Spleen (tissue), 11 donors: ENCODE results near the gene PGBD5. TPM values are rescaled to one million over a fixed set of nuclear protein-coding genes. Genes with fewer than 3 reads are reported as not detected.

Experiments
- DNase-seq: peaks from one replicate; pipeline ENCODE4 v3.0.0-alpha.2; 2020
- H3K27ac ChIP-seq, 8 donors: fragments of 200-600 bp; sonication (generic) in 7 of 8; 1 replicate in 4 of 8; 2 replicates in 4 of 8; pipeline versions ENCODE4 v1.5.0 to v1.8.0; 2016 to 2021; ENCODE audit warnings: inconsistent platforms in 4 of 8, mild to moderate bottlenecking in 4 of 8, moderate library complexity in 1 of 8
- H3K27me3 ChIP-seq, 7 donors: fragments of 200-600 bp; sonication (generic) in 6 of 7; replicated peaks in 1 of 7; 1 replicate in 4 of 7; 2 replicates in 3 of 7; pipeline versions ENCODE4 v1.5.0 to v1.8.0; 2016 to 2021; ENCODE audit warnings: inconsistent platforms in 3 of 7, mild to moderate bottlenecking in 1 of 7
- H3K36me3 ChIP-seq, 6 donors: fragments of 200-600 bp; sonication (generic) in 5 of 6; 1 replicate in 4 of 6; 2 replicates in 2 of 6; pipeline versions ENCODE4 v1.5.0 to v1.8.0; 2016 to 2021; ENCODE audit warnings: inconsistent platforms in 2 of 6
- H3K4me1 ChIP-seq, 6 donors: fragments of 200-600 bp; sonication (generic) in 5 of 6; 1 replicate in 3 of 6; 2 replicates in 3 of 6; pipeline versions ENCODE4 v1.5.0 to v1.8.0; 2016 to 2021; ENCODE audit warnings: inconsistent platforms in 3 of 6
- H3K4me3 ChIP-seq, 8 donors: fragments of 200-600 bp; sonication (generic) in 7 of 8; 1 replicate in 4 of 8; 2 replicates in 4 of 8; pipeline versions ENCODE4 v1.5.0 to v1.8.0; 2016 to 2021; ENCODE audit warnings: inconsistent platforms in 4 of 8, mild to moderate bottlenecking in 4 of 8, moderate library complexity in 2 of 8
- H3K9me3 ChIP-seq, 8 donors: fragments of 200-600 bp; sonication (generic) in 7 of 8; 1 replicate in 4 of 8; 2 replicates in 4 of 8; pipeline versions ENCODE4 v1.5.0 to v1.8.0; 2016 to 2021; ENCODE audit warnings: inconsistent platforms in 4 of 8
- POLR2A ChIP-seq, 3 donors: fragments of 450-650 bp; IDR thresholded peaks; one replicate each; pipeline ENCODE4 v1.5.1; 2017; ENCODE audit warnings: antibody characterized with exemption in 3 of 3, mild to moderate bottlenecking in 1 of 3
- POLR2AphosphoS5 ChIP-seq, 3 donors: sonication (generic); formaldehyde crosslinking; IDR thresholded peaks; one replicate each; pipeline ENCODE4 v1.5.1; 2017; ENCODE audit warnings: antibody characterized with exemption in 3 of 3
- WGBS, 5 donors: extraction: QIAGEN DNeasy Blood & Tissue Kit in 3 of 5; methylation state at CpG; one replicate each; pipeline versions ENCODE4 v1.1.5 to v1.1.7; 2013 to 2018; 5-methylcytosine and 5-hydroxymethylcytosine counted together
- intact Hi-C: fragments of 100-400 bp; cut with DNase I; formaldehyde crosslinking; loops from one replicate; pipeline ENCODE4 v1.15.0; 2023; ENCODE audit warnings: low total_unique reads
- polyA plus RNA-seq, 3 donors: library from polyadenylated mRNA; stranded (reverse); fragments of 200-250 nt; gene quantifications; one replicate each; pipeline ENCODE4 v1.2.1, GENCODE V29; 2013
- total RNA-seq, 7 donors: library from RNA; depleted of rRNA in 3 of 7; stranded (reverse); fragments of >200 nt in 3 of 7; fragmentation: NEBNext Ultra II Directional in 4 of 7; extraction: Animal tissue kit (Norgen Biotek cat#: 25700) in 4 of 7; gene quantifications; one replicate each; pipeline versions ENCODE4 v1.1.0 to v1.2.1, GENCODE V29; 2016 to 2021
- TF ChIP-seq, protein P1 (sequence below), 11 experiments: fragments of 200-600 bp in 7 of 11; fragments of 450-650 bp in 4 of 11; sonication (generic) in 4 of 11; IDR thresholded peaks in 8 of 11; conservative IDR thresholded peaks in 3 of 11; 1 replicate in 7 of 11; 2 replicates in 4 of 11; pipeline versions ENCODE4 v1.4.0 to v1.8.0; 2016 to 2021; ENCODE audit warnings: antibody characterized with exemption in 11 of 11, inconsistent platforms in 4 of 11, mild to moderate bottlenecking in 1 of 11
- donor health status: healthy with polysubstance abuse.
- donor health status: DM: no; HTN: no; CAD: no; lungs with moderate emphysema.
- donor health status: DM: no; HTN: no; CAD: no.
- donor health status: Bipolar disorder and iron deficiency.
- donor health status: healthy.
- donor health status: DM: no; HTN: no; CAD: no.
- donor health status: DM: yes; HTN: yes; CAD: no.

PGBD5 gene
- total and polyA plus RNA-seq, 10 donors: 0.07 to 6.7 (median 3.0) TPM

DNA sequence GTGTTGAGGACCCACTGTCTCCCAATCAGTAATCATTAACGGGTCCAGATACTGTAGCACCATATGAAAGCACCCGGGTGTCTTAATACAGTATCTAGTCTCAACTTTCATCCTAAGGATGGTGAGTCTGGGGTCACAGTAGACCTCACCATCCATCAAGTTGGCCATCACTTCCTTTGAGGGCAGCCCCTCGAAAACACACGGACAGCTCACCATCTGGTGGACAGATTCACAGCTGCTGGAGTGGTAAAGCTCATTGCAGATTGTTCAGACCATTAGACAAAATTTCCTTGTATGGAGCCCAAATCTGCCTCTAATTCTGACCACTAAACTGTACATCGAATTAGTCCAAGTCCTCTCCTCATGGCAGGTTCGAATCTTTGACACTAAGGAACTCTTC lies 123.1 kb downstream of the PGBD5 start:
- no peak for TF ChIP-seq POLR2AphosphoS5 (IDR thresholded peaks at IDR 0.05)
- TF ChIP-seq, protein P1, sequence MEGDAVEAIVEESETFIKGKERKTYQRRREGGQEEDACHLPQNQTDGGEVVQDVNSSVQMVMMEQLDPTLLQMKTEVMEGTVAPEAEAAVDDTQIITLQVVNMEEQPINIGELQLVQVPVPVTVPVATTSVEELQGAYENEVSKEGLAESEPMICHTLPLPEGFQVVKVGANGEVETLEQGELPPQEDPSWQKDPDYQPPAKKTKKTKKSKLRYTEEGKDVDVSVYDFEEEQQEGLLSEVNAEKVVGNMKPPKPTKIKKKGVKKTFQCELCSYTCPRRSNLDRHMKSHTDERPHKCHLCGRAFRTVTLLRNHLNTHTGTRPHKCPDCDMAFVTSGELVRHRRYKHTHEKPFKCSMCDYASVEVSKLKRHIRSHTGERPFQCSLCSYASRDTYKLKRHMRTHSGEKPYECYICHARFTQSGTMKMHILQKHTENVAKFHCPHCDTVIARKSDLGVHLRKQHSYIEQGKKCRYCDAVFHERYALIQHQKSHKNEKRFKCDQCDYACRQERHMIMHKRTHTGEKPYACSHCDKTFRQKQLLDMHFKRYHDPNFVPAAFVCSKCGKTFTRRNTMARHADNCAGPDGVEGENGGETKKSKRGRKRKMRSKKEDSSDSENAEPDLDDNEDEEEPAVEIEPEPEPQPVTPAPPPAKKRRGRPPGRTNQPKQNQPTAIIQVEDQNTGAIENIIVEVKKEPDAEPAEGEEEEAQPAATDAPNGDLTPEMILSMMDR (IDR thresholded peaks at IDR 0.05 in 8 of 11, conservative IDR thresholded peaks at IDR 0.05 in 3 of 11): no peak
- TF ChIP-seq POLR2A (IDR thresholded peaks at IDR 0.05): no peak
- no peaks in the 10 kb centered on the region for H3K27me3 ChIP-seq
- 67 to 84% (median 72%) methylated on average over 6 of the region's 6 CpGs for WGBS, 5 donors
- intact Hi-C loops: no loop called here
- H3K36me3 ChIP-seq: no peaks in the 10 kb centered on the region
- H3K27ac ChIP-seq: no peak overlapping the region
- H3K4me3 ChIP-seq: no peak overlapping the region
- no peak for DNase-seq
- H3K9me3 ChIP-seq: no peaks in the 10 kb centered on the region
- peaks cover 4 to 44% (median 27%) of the 10 kb centered on the region in 6 donors for H3K4me1 ChIP-seq

DNA sequence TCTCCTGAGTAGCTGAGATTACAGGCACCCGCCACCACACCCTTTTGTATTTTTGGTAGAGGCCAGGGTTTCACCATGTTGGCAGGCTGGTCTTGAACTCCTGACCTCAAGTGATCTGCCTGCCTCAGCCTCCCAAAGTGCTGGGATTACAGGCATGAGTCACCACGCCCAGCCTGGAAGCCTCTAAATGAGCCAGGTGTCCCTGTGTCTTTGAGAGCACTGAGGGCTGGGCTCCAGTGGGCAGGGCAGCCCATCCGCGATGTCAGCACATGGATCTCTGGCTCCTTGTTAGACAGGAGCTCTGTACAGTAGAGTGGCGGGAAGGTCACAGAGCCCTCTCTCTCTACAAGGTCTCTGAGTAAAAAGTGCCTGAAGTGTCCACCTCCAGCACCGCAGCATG lies 124.3 kb downstream of the PGBD5 start:
- Histone ChIP-seq H3K4me1 (peaks cover 4 to 37% (median 27%) of the 10 kb centered on the region in 6 donors), H3K36me3 (no peaks in the 10 kb centered on the region), H3K27ac (no peak overlapping the region), H3K27me3 (no peaks in the 10 kb centered on the region), H3K4me3 (no peak overlapping the region), H3K9me3 (no peaks in the 10 kb centered on the region)
- intact Hi-C loops: no loop called here
- TF ChIP-seq POLR2A (IDR thresholded peaks at IDR 0.05) (no peak), POLR2AphosphoS5 (IDR thresholded peaks at IDR 0.05) (no peak)
- TF ChIP-seq, protein P1 (IDR thresholded peaks at IDR 0.05 in 8 of 11, conservative IDR thresholded peaks at IDR 0.05 in 3 of 11): no peak
- 92 to 98% (median 95%) methylated on average over 6 of the region's 6 CpGs for WGBS, 5 donors
- peak; percentile 50 for DNase-seq

DNA sequence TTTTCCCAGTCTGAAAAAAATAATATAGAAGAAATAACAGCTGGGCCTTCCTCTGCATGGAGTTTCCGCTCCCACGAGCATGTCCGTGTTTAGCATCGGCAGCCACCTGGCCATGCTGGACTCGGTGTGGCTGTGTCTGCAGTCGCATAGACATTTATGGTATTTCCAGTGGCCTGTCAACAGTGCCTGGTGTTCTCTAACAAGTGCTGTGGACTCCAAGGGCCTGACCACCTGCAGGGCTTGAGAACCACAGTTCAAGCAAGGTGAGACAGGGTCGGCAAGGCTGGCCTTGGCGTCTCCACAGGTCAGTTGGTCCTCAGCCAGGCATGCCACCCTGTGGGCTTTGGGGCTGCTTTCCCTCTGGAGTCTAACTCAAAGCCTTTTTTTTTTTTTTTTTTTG lies 124.8 kb downstream of the PGBD5 start:
- Histone ChIP-seq H3K4me3 (no peak overlapping the region), H3K27ac (peak overlapping the region in 1 of 8 donors; percentile 70), H3K27me3 (no peaks in the 10 kb centered on the region), H3K4me1 (peaks cover 4 to 36% (median 27%) of the 10 kb centered on the region in 6 donors), H3K36me3 (no peaks in the 10 kb centered on the region), H3K9me3 (no peaks in the 10 kb centered on the region)
- DNase-seq: peak; percentile 74
- TF ChIP-seq POLR2A (IDR thresholded peaks at IDR 0.05): no peak
- TF ChIP-seq, protein P1 (IDR thresholded peaks at IDR 0.05 in 8 of 11, conservative IDR thresholded peaks at IDR 0.05 in 3 of 11): no peak
- TF ChIP-seq POLR2AphosphoS5 (IDR thresholded peaks at IDR 0.05): no peak
- 77 to 95% (median 90%) methylated on average over 8 of the region's 8 CpGs for WGBS, 5 donors
- intact Hi-C loops: no loop called here

DNA sequence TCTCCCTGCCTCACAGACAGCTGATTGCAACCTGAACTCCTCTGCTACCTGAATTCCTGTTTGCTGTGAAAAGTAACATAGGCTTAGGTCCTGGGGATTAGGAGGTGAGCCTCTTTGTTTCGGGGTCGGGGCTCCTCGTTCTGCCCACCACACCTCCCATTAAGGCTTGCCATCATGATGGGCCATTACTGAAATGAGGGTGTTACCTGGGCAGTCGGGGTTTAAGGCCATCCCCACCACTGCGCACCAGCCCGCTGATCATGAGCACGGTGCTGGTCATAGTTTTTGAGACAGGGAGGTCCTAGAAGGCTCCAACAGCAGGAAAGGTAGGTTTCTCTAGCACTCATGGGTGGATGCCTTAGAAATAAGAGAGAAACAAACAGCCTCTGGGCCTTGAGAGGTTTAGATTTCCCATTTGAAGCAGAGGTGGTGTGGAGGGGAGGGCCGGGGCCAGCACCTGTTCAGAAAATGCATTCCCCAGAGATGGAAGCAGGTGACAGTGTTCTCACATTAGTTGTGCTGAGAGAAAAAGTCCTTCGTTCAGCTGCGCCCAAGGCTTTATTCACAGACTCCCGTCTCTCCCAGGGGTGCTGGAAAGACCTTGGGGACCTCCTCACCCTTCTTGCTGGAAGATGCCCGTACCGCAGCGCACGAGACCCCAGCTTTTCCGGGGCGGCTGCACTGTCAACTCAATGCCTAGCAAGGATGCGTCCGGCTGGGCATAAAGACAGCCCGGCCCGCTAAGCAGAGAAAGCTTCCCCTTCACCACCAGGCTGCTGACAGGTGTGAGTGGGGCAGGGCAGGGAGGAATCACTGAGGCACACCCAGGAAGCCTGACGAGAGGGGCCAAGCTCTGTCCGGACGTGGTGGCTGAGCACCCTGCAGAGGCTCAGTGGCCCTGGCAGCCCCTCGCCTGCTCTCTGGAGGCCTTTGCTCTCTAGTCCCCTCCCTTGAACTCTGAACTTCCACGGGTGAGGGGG lies 125.5 kb downstream of the PGBD5 start:
- H3K27me3 ChIP-seq: no peaks in the 10 kb centered on the region
- peak; percentile 90 for DNase-seq
- TF ChIP-seq POLR2A (IDR thresholded peaks at IDR 0.05) (no peak), POLR2AphosphoS5 (IDR thresholded peaks at IDR 0.05) (peak; percentile 23 to 55 (median 37))
- TF ChIP-seq, protein P1 (IDR thresholded peaks at IDR 0.05 in 8 of 11, conservative IDR thresholded peaks at IDR 0.05 in 3 of 11): peak in 1 of 11 experiments; percentile 23
- peaks cover 0 to 31% (median 21%) of the 10 kb centered on the region in 6 donors for H3K4me1 ChIP-seq
- peak overlapping the region in 4 of 8 donors; percentile 8 to 70 (median 52) for H3K27ac ChIP-seq
- H3K36me3 ChIP-seq: no peaks in the 10 kb centered on the region
- H3K9me3 ChIP-seq: no peaks in the 10 kb centered on the region
- H3K4me3 ChIP-seq: no peak overlapping the region
- 71 to 84% (median 79%) methylated on average over 24 to 26 of the region's 26 CpGs for WGBS, 5 donors
- intact Hi-C loops: no loop called here
